Suprapubic skin (tissue), 4 donors: ENCODE results near the gene OPN1MW. TPM values are rescaled to one million over a fixed set of nuclear protein-coding genes. Genes with fewer than 3 reads are reported as not detected.
"Not testable (repeated sequence)": the region's sequence is repeated elsewhere in the genome, so short reads cannot be mapped to it uniquely, and the experiment has no call there.

Experiments
- DNase-seq, 2 donors: peaks; one replicate each; pipeline ENCODE4 v3.0.0-alpha.2; 2019; ENCODE audit warnings: low spot score in 2 of 2
- H3K27ac ChIP-seq: fragments of 200-600 bp; sonication (generic); one replicate; pipeline ENCODE4 v1.5.1; 2019
- H3K27me3 ChIP-seq: fragments of 200-600 bp; sonication (generic); one replicate; pipeline ENCODE4 v1.5.1; 2019
- H3K36me3 ChIP-seq: fragments of 200-600 bp; sonication (generic); one replicate; pipeline ENCODE4 v1.5.1; 2019
- H3K4me1 ChIP-seq: fragments of 200-600 bp; sonication (generic); one replicate; pipeline ENCODE4 v1.5.1; 2019
- H3K4me3 ChIP-seq: fragments of 200-600 bp; sonication (generic); one replicate; pipeline ENCODE4 v1.5.1; 2019; ENCODE audit warnings: mild to moderate bottlenecking
- H3K9me3 ChIP-seq: fragments of 200-600 bp; sonication (generic); one replicate; pipeline ENCODE4 v1.5.1; 2019
- CTCF ChIP-seq, 2 donors: fragments of 200-600 bp in 1 of 2; fragments of 450-650 bp in 1 of 2; sonication (generic) in 1 of 2; IDR thresholded peaks; one replicate each; pipeline ENCODE4 v1.5.1; 2016 to 2019; ENCODE audit warnings: antibody characterized with exemption in 2 of 2, mild to moderate bottlenecking in 1 of 2, moderate library complexity in 1 of 2
- EP300 ChIP-seq: sonication (generic); formaldehyde crosslinking; IDR thresholded peaks from one replicate; pipeline ENCODE4 v1.6.1; 2017; ENCODE audit warnings: antibody characterized with exemption
- POLR2A ChIP-seq, 2 donors: fragments of 450-650 bp; IDR thresholded peaks; one replicate each; pipeline ENCODE4 v1.6.1; 2017; ENCODE audit warnings: antibody characterized with exemption in 2 of 2, mild to moderate bottlenecking in 2 of 2, moderate library complexity in 2 of 2
- POLR2AphosphoS5 ChIP-seq, 3 donors: sonication (generic); formaldehyde crosslinking; IDR thresholded peaks; one replicate each; pipeline ENCODE4 v1.6.1; 2017; ENCODE audit warnings: antibody characterized with exemption in 3 of 3
- WGBS: methylation state at CpG from one replicate; pipeline ENCODE4 v1.1.5; 2018; 5-methylcytosine and 5-hydroxymethylcytosine counted together
- total RNA-seq, 4 donors: library from RNA; depleted of rRNA; stranded (reverse); fragments of >200 nt; gene quantifications; one replicate each; pipeline ENCODE4 v1.1.0, GENCODE V29; 2016

The OPN1MW gene
- total RNA-seq: not detected

DNA sequence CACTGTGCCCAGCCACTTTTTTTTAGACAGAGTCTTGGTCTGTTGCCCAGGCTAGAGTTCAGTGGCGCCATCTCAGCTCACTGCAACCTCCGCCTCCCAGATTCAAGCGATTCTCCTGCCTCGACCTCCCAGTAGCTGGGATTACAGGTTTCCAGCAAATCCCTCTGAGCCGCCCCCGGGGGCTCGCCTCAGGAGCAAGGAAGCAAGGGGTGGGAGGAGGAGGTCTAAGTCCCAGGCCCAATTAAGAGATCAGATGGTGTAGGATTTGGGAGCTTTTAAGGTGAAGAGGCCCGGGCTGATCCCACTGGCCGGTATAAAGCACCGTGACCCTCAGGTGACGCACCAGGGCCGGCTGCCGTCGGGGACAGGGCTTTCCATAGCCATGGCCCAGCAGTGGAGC, at the start of gene OPN1MW:
OPN1MW (plus strand) TSS at position 301 of the 400 bp plus-strand sequence; CDS start at position 383, 82 bp downstream.
- WGBS: no CpG with 5 or more reads among the region's 14 CpGs
- not testable (repeated sequence) for H3K9me3 ChIP-seq, H3K4me3 ChIP-seq, H3K27ac ChIP-seq, H3K27me3 ChIP-seq, H3K36me3 ChIP-seq, DNase-seq, H3K4me1 ChIP-seq

- no peak for DNase-seq
- 64% methylated on average over 7 of the region's 7 CpGs for WGBS
- no peaks in the 10 kb centered on the region for H3K9me3 ChIP-seq
- H3K4me1 ChIP-seq: peaks cover 3% of the 10 kb centered on the region
- H3K27me3 ChIP-seq: no peaks in the 10 kb centered on the region
- H3K36me3 ChIP-seq: no peaks in the 10 kb centered on the region
- H3K4me3 ChIP-seq: no peak overlapping the region
- TF ChIP-seq POLR2AphosphoS5 (IDR thresholded peaks at IDR 0.05) (no peak), CTCF (IDR thresholded peaks at IDR 0.05) (no peak), EP300 (no peak), POLR2A (IDR thresholded peaks at IDR 0.05) (no peak)
- H3K27ac ChIP-seq: no peak overlapping the region
These were observed 46.8 kb upstream of the OPN1MW start for GRCh38 chrX:154135458-154136229.

DNA sequence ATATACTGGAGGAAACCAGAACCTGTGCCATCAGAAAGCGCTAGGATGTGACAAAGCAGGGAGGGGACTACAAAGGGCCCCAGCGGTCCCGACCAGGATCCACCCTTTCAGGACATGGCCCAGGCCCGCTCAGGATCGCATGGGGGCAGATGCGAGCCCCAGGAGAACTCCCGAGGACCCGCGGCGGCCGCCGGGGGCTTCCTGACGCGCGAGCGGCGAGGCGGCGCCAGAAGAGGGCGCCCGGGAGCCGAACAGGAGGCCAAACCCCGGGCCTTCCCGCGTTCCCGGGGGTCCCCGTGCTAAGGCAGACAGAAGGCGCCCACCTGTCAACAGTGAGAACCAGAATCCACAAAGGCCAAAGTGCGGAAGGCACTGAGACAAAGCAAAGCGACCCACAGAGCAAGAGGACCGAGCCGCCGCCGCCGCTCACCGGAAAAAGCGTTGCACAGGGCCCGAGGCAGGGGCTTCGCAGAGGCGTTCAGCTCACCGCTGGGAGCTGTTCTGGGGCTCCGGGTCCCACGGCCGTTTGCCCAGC, 45.7 kb upstream of the OPN1MW start:
- no peaks in the 10 kb centered on the region for H3K36me3 ChIP-seq
- H3K9me3 ChIP-seq: no peaks in the 10 kb centered on the region
- WGBS: 13% methylated on average over 21 of the region's 44 CpGs
- H3K4me3 ChIP-seq: peak overlapping the region; percentile 37
- H3K27ac ChIP-seq: no peak overlapping the region
- H3K27me3 ChIP-seq: no peaks in the 10 kb centered on the region
- peaks cover 3% of the 10 kb centered on the region for H3K4me1 ChIP-seq
- peak; percentile 77 to 79 for DNase-seq
- TF ChIP-seq CTCF (IDR thresholded peaks at IDR 0.05) (peak; percentile 43 to 80), POLR2A (IDR thresholded peaks at IDR 0.05) (no peak), POLR2AphosphoS5 (IDR thresholded peaks at IDR 0.05) (no peak), EP300 (no peak)

GRCh38 chrX:154138857-154139256, 43.5 kb upstream of the OPN1MW start:
- no peak overlapping the region for H3K27ac ChIP-seq
- no peak overlapping the region for H3K4me3 ChIP-seq
- no peaks in the 10 kb centered on the region for H3K9me3 ChIP-seq
- TF ChIP-seq POLR2A (IDR thresholded peaks at IDR 0.05) (no peak), EP300 (no peak), CTCF (IDR thresholded peaks at IDR 0.05) (no peak), POLR2AphosphoS5 (IDR thresholded peaks at IDR 0.05) (no peak)
- H3K4me1 ChIP-seq: peaks cover 3% of the 10 kb centered on the region
- no peaks in the 10 kb centered on the region for H3K36me3 ChIP-seq
- H3K27me3 ChIP-seq: no peaks in the 10 kb centered on the region
- no peak for DNase-seq
- WGBS: 87% methylated on average over 10 of the region's 10 CpGs

DNA sequence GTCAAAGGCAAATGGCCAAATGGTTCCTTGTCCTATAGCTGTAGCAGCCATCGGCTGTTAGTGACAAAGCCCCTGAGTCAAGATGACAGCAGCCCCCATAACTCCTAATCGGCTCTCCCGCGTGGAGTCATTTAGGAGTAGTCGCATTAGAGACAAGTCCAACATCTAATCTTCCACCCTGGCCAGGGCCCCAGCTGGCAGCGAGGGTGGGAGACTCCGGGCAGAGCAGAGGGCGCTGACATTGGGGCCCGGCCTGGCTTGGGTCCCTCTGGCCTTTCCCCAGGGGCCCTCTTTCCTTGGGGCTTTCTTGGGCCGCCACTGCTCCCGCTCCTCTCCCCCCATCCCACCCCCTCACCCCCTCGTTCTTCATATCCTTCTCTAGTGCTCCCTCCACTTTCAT, 42.2 kb upstream of the OPN1MW start:
- H3K4me3 ChIP-seq: no peak overlapping the region
- TF ChIP-seq EP300 (no peak), POLR2AphosphoS5 (IDR thresholded peaks at IDR 0.05) (no peak), CTCF (IDR thresholded peaks at IDR 0.05) (no peak)
- no peak for DNase-seq
- WGBS: 83% methylated on average over 12 of the region's 12 CpGs
- peaks cover 3% of the 10 kb centered on the region for H3K4me1 ChIP-seq
- H3K9me3 ChIP-seq: no peaks in the 10 kb centered on the region
- H3K27ac ChIP-seq: no peak overlapping the region
- no peaks in the 10 kb centered on the region for H3K36me3 ChIP-seq
- H3K27me3 ChIP-seq: no peaks in the 10 kb centered on the region
